Endodermal cell (in vitro differentiated cells): ENCODE results near the gene GALNT9. TPM values are rescaled to one million over a fixed set of nuclear protein-coding genes. Genes with fewer than 3 reads are reported as not detected.
"Not testable (repeated sequence)": the region's sequence is repeated elsewhere in the genome, so short reads cannot be mapped to it uniquely, and the experiment has no call there.

Experiments
- DNase-seq: peaks from one replicate; pipeline ENCODE4 v3.0.0-alpha.2; 2017
- H3K27ac ChIP-seq: 2 replicates; pipeline ENCODE4 v1.5.1; 2013; ENCODE audit warnings: mild to moderate bottlenecking, low read depth, low read length, moderate library complexity
- H3K27me3 ChIP-seq: 2 replicates; pipeline ENCODE4 v1.6.1; 2013; ENCODE audit warnings: mild to moderate bottlenecking, low read length, moderate library complexity; ENCODE audit not compliant: insufficient read depth, control insufficient read depth, poor library complexity, severe bottlenecking
- H3K36me3 ChIP-seq: 2 replicates; pipeline ENCODE4 v1.7.0; 2013; ENCODE audit warnings: mild to moderate bottlenecking, low read length, moderate library complexity; ENCODE audit not compliant: control insufficient read depth, insufficient read depth
- H3K4me1 ChIP-seq: one replicate; pipeline ENCODE4 v1.7.0; 2013; ENCODE audit warnings: low read length; ENCODE audit not compliant: control insufficient read depth, insufficient read depth
- H3K4me3 ChIP-seq: 2 replicates; pipeline ENCODE4 v1.5.1; 2013; ENCODE audit warnings: mild to moderate bottlenecking, low read length, moderate library complexity
- H3K9ac ChIP-seq: 2 replicates; pipeline ENCODE4 v1.6.1; 2013; ENCODE audit warnings: mild to moderate bottlenecking, low read length, moderate library complexity; ENCODE audit not compliant: poor library complexity, severe bottlenecking; ENCODE audit errors: extremely low read depth
- H3K9me3 ChIP-seq: 2 replicates; pipeline ENCODE4 v1.6.1; 2013; ENCODE audit warnings: mild to moderate bottlenecking, low read length, moderate library complexity; ENCODE audit not compliant: control insufficient read depth
- H3K27ac Mint-ChIP-seq: 2 replicates; pipeline ENCODE4 v1.8.0; 2020; ENCODE audit warnings: mixed read lengths
- H3K27me3 Mint-ChIP-seq: 2 replicates; pipeline ENCODE4 v1.8.0; 2021; ENCODE audit warnings: mild to moderate bottlenecking, mixed read lengths; ENCODE audit not compliant: insufficient read depth
- H3K36me3 Mint-ChIP-seq: 2 replicates; pipeline ENCODE4 v1.8.0; 2020; ENCODE audit warnings: low read depth, mixed read lengths
- H3K4me1 Mint-ChIP-seq: 2 replicates; pipeline ENCODE4 v1.8.0; 2020; ENCODE audit warnings: mixed read lengths
- H3K4me3 Mint-ChIP-seq: 2 replicates; pipeline ENCODE4 v1.8.0; 2020; ENCODE audit warnings: mild to moderate bottlenecking, moderate library complexity, mixed read lengths
- H3K9me3 Mint-ChIP-seq: 2 replicates; pipeline ENCODE4 v1.8.0; 2020; ENCODE audit warnings: mild to moderate bottlenecking, mixed read lengths
- WGBS, 2 experiments: methylation state at CpG; one replicate each; pipeline versions ENCODE4 v1.1.5 to v1.1.7; 2013; ENCODE audit warnings: missing lambda C conversion rate in 2 of 2, mixed read lengths in 1 of 2; ENCODE audit not compliant: insufficient coverage in 1 of 2, insufficient read length in 1 of 2; 5-methylcytosine and 5-hydroxymethylcytosine counted together
- total RNA-seq, 2 donors: library from RNA; stranded (reverse); fragmentation: NEBNext Ultra II Directional in 1 of 2; extraction: Animal tissue kit (Norgen Biotek cat#: 25700) in 1 of 2; gene quantifications; 2 replicates in 1 of 2; 3 replicates in 1 of 2; pipeline ENCODE4 v1.2.1, GENCODE V29; 2021
- TF ChIP-seq, protein P1 (sequence below): fragments of 200-600 bp; sonication (generic); conservative IDR thresholded peaks from 2 replicates; pipeline ENCODE4 v1.5.0; 2021; ENCODE audit warnings: antibody characterized with exemption, mild to moderate bottlenecking

GALNT9 gene
- total RNA-seq, 2 donors from 2014 or later, result 0.13 TPM; not detected in 1

DNA sequence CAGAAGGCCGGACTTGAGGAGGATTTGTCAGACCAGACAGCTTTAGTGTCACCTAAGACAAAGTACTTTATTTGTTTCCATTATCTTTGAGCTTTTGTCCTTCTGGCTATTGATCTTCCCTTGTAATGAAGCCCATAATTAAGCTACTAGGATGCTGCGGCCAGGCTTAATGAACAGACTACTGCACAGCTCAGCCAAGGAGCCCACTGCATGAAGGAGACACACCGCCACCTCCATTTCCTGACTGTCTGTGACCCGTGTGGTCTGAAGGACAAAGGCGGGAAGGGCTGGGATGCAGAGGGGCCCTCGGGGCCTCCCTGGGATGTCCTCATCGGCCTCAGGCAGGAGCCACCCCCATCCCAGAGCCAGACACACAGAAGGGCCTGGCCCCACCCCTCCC, 31.0 kb upstream of the GALNT9 start:
- Mint-ChIP-seq H3K4me3 (no peak overlapping the region), H3K27me3 (peaks cover 11% of the 10 kb centered on the region), H3K4me1 (peaks cover 2% of the 10 kb centered on the region), H3K36me3 (peaks cover 2% of the 10 kb centered on the region), H3K9me3 (peaks cover 25% of the 10 kb centered on the region), H3K27ac (no peak overlapping the region)
- H3K27me3 ChIP-seq, result no peaks in the 10 kb centered on the region
- DNase-seq, result no peak
- 87 to 93% methylated on average over 6 to 7 of the region's 7 CpGs for WGBS, 2 experiments
- H3K9ac ChIP-seq, result no peak overlapping the region
- no peak overlapping the region for H3K4me3 ChIP-seq
- peaks cover 49% of the 10 kb centered on the region for H3K9me3 ChIP-seq
- H3K36me3 ChIP-seq, result no peaks in the 10 kb centered on the region
- no peak overlapping the region for H3K27ac ChIP-seq
- TF ChIP-seq, protein P1, sequence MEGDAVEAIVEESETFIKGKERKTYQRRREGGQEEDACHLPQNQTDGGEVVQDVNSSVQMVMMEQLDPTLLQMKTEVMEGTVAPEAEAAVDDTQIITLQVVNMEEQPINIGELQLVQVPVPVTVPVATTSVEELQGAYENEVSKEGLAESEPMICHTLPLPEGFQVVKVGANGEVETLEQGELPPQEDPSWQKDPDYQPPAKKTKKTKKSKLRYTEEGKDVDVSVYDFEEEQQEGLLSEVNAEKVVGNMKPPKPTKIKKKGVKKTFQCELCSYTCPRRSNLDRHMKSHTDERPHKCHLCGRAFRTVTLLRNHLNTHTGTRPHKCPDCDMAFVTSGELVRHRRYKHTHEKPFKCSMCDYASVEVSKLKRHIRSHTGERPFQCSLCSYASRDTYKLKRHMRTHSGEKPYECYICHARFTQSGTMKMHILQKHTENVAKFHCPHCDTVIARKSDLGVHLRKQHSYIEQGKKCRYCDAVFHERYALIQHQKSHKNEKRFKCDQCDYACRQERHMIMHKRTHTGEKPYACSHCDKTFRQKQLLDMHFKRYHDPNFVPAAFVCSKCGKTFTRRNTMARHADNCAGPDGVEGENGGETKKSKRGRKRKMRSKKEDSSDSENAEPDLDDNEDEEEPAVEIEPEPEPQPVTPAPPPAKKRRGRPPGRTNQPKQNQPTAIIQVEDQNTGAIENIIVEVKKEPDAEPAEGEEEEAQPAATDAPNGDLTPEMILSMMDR, result no peak
- no peaks in the 10 kb centered on the region for H3K4me1 ChIP-seq

GRCh38 chr12:132359971-132360370, 30.6 kb upstream of the GALNT9 start:
- WGBS, 2 experiments, result 81 to 88% methylated on average over 13 to 16 of the region's 16 CpGs
- Histone ChIP-seq H3K36me3 (no peaks in the 10 kb centered on the region), H3K9me3 (peaks cover 45% of the 10 kb centered on the region), H3K4me3 (no peak overlapping the region), H3K9ac (no peak overlapping the region), H3K27me3 (no peaks in the 10 kb centered on the region), H3K27ac (no peak overlapping the region), H3K4me1 (no peaks in the 10 kb centered on the region)
- no peak for DNase-seq
- peaks cover 22% of the 10 kb centered on the region for H3K9me3 Mint-ChIP-seq
- TF ChIP-seq, protein P1, result no peak
- H3K4me3 Mint-ChIP-seq, result no peak overlapping the region
- H3K27me3 Mint-ChIP-seq, result peaks cover 11% of the 10 kb centered on the region
- H3K36me3 Mint-ChIP-seq, result peaks cover 2% of the 10 kb centered on the region
- H3K4me1 Mint-ChIP-seq, result peaks cover 2% of the 10 kb centered on the region
- no peak overlapping the region for H3K27ac Mint-ChIP-seq

DNA sequence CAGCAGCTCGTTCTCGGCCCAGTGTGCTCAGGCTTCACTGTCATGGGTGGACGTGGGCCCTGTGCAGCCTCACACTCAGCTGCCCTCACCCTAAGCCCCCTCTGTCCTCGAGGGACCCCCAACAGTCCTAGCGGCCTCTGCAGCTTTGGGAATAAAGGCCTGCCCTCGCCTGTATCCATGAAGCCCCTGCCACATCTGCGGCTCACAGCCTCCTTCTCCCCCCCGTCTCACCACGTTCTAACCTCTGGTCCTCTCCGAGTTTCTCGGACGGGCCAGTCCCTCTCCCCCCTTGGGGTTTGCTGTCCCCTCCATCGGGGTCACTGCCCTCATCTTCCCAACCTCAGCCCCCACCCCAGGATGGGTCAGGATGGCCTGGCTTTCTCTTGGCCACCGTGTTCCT, 30.2 kb upstream of the GALNT9 start:
- no peak overlapping the region for H3K9ac ChIP-seq
- Mint-ChIP-seq H3K4me1 (peaks cover 2% of the 10 kb centered on the region), H3K36me3 (peaks cover 2% of the 10 kb centered on the region), H3K4me3 (no peak overlapping the region), H3K27ac (no peak overlapping the region), H3K9me3 (peaks cover 22% of the 10 kb centered on the region), H3K27me3 (peaks cover 13% of the 10 kb centered on the region)
- H3K4me3 ChIP-seq, result no peak overlapping the region
- TF ChIP-seq, protein P1, result no peak
- H3K4me1 ChIP-seq, result no peaks in the 10 kb centered on the region
- H3K27ac ChIP-seq, result no peak overlapping the region
- DNase-seq, result no peak
- H3K36me3 ChIP-seq, result no peaks in the 10 kb centered on the region
- 82 to 84% methylated on average over 5 to 14 of the region's 14 CpGs for WGBS, 2 experiments
- peaks cover 45% of the 10 kb centered on the region for H3K9me3 ChIP-seq
- H3K27me3 ChIP-seq, result no peaks in the 10 kb centered on the region

- H3K36me3 ChIP-seq, H3K4me3 ChIP-seq, H3K27me3 ChIP-seq, H3K27ac ChIP-seq, H3K27ac Mint-ChIP-seq, H3K4me3 Mint-ChIP-seq, H3K4me1 Mint-ChIP-seq, H3K9ac ChIP-seq, H3K4me1 ChIP-seq, H3K36me3 Mint-ChIP-seq, DNase-seq: not testable (repeated sequence)
- WGBS, 2 experiments, result 82 to 89% methylated on average over 25 to 41 of the region's 57 CpGs
- H3K9me3 ChIP-seq, result peaks cover 36% of the 10 kb centered on the region
- H3K9me3 Mint-ChIP-seq, result peaks cover 18% of the 10 kb centered on the region
- peaks cover 13% of the 10 kb centered on the region for H3K27me3 Mint-ChIP-seq
These were observed 29.1 kb upstream of the GALNT9 start for GRCh38 chr12:132358241-132359225.
